H9 (cell line): Measurements from ENCODE around the gene PSKH1. TPM values are rescaled to one million over a fixed set of nuclear protein-coding genes. Genes with fewer than 3 reads are reported as not detected.

Source experiments
- DNase-seq: peaks from one replicate; pipeline ENCODE4 v3.0.0-alpha.2; 2017
- H2AFZ ChIP-seq: one replicate; pipeline ENCODE4 v1.6.1; 2013; ENCODE audit warnings: mild to moderate bottlenecking, low read length, control low read depth, moderate library complexity
- H2AK5ac ChIP-seq: 2 replicates; pipeline ENCODE4 v1.6.1; 2013; ENCODE audit warnings: low read length, control low read depth, mixed read lengths; ENCODE audit not compliant: insufficient read length
- H2BK120ac ChIP-seq: one replicate; pipeline ENCODE4 v1.6.1; 2013; ENCODE audit warnings: low read depth, mild to moderate bottlenecking, low read length, control low read depth, inconsistent platforms; ENCODE audit not compliant: poor library complexity, severe bottlenecking
- H2BK12ac ChIP-seq: 2 replicates; pipeline ENCODE4 v1.6.1; 2013; ENCODE audit warnings: low read length, control low read depth, mixed read lengths, low read depth; ENCODE audit not compliant: insufficient read length
- H2BK15ac ChIP-seq: 2 replicates; pipeline ENCODE4 v1.6.1; 2013; ENCODE audit warnings: low read depth, low read length, control low read depth
- H2BK20ac ChIP-seq: one replicate; pipeline ENCODE4 v1.6.1; 2013; ENCODE audit warnings: low read depth, mild to moderate bottlenecking, low read length, control low read depth, inconsistent platforms; ENCODE audit not compliant: poor library complexity, severe bottlenecking
- H2BK5ac ChIP-seq: 2 replicates; pipeline ENCODE4 v1.6.1; 2013; ENCODE audit warnings: low read length, control low read depth, mixed read lengths; ENCODE audit not compliant: insufficient read length
- H3K14ac ChIP-seq: 2 replicates; pipeline ENCODE4 v1.6.1; 2013; ENCODE audit warnings: low read length, control low read depth; ENCODE audit not compliant: insufficient read depth
- H3K18ac ChIP-seq: 2 replicates; pipeline ENCODE4 v1.6.1; 2013; ENCODE audit warnings: low read depth, mild to moderate bottlenecking, mixed read lengths, low read length, control low read depth; ENCODE audit not compliant: insufficient read length
- H3K23ac ChIP-seq: 2 replicates; pipeline ENCODE4 v1.6.1; 2013; ENCODE audit warnings: low read length, control low read depth, mixed read lengths, low read depth; ENCODE audit not compliant: insufficient read length
- H3K23me2 ChIP-seq: 2 replicates; pipeline ENCODE4 v1.6.1; 2013; ENCODE audit warnings: low read depth, mild to moderate bottlenecking, mixed read lengths, low read length, control low read depth; ENCODE audit not compliant: insufficient read length, poor library complexity, severe bottlenecking
- H3K27ac ChIP-seq: 2 replicates; pipeline ENCODE4 v1.5.1; 2013; ENCODE audit warnings: low read length, control low read depth, mixed read lengths, low read depth; ENCODE audit not compliant: insufficient read length
- H3K27me3 ChIP-seq: 2 replicates; pipeline ENCODE4 v1.6.1; 2013; ENCODE audit warnings: low read length, control low read depth, inconsistent platforms; ENCODE audit not compliant: insufficient read depth
- H3K4ac ChIP-seq: 2 replicates; pipeline ENCODE4 v1.6.1; 2013; ENCODE audit warnings: low read depth, mild to moderate bottlenecking, control low read depth, inconsistent platforms, low read length, moderate library complexity
- H3K4me1 ChIP-seq: 2 replicates; pipeline ENCODE4 v1.6.1; 2013; ENCODE audit warnings: low read length, control low read depth, inconsistent platforms; ENCODE audit not compliant: insufficient read depth
- H3K4me2 ChIP-seq: 2 replicates; pipeline ENCODE4 v1.6.1; 2013; ENCODE audit warnings: low read length, control low read depth, mixed read lengths; ENCODE audit not compliant: insufficient read length, insufficient read depth
- H3K56ac ChIP-seq: 2 replicates; pipeline ENCODE4 v1.6.1; 2013; ENCODE audit warnings: low read depth, mild to moderate bottlenecking, mixed read lengths, low read length, control low read depth; ENCODE audit not compliant: insufficient read length
- H3K79me1 ChIP-seq: 2 replicates; pipeline ENCODE4 v1.6.1; 2013; ENCODE audit warnings: low read depth, mild to moderate bottlenecking, moderate library complexity, low read length, control low read depth, inconsistent platforms; ENCODE audit not compliant: insufficient read depth, poor library complexity, severe bottlenecking
- H3K79me2 ChIP-seq: 2 replicates; pipeline ENCODE4 v1.6.1; 2013; ENCODE audit warnings: low read length, control low read depth, inconsistent platforms; ENCODE audit not compliant: insufficient read depth
- H3K9ac ChIP-seq: 2 replicates; pipeline ENCODE4 v1.6.1; 2013; ENCODE audit warnings: low read length, control low read depth, mixed read lengths; ENCODE audit not compliant: insufficient read length; ENCODE audit errors: extremely low read depth
- H3K9me3 ChIP-seq: one replicate; pipeline ENCODE4 v1.6.1; 2013; ENCODE audit warnings: low read depth, low read length, inconsistent platforms; ENCODE audit not compliant: control insufficient read depth
- H3T11ph ChIP-seq: one replicate; pipeline ENCODE4 v1.6.1; 2013; ENCODE audit warnings: mild to moderate bottlenecking, low read length, control low read depth, inconsistent platforms
- H4K20me1 ChIP-seq: one replicate; pipeline ENCODE4 v1.6.1; 2013; ENCODE audit not compliant: control insufficient read depth, insufficient read length, insufficient read depth
- H4K5ac ChIP-seq: 2 replicates; pipeline ENCODE4 v1.6.1; 2013; ENCODE audit warnings: low read depth, mild to moderate bottlenecking, mixed read lengths, low read length, control low read depth; ENCODE audit not compliant: insufficient read length
- H4K8ac ChIP-seq: replicated peaks from 2 replicates; pipeline ENCODE4 v1.6.1; 2013; ENCODE audit warnings: low read length, control low read depth, mixed read lengths, low read depth; ENCODE audit not compliant: insufficient read length
- H4K91ac ChIP-seq: 2 replicates; pipeline ENCODE4 v1.6.1; 2013; ENCODE audit warnings: low read depth, mild to moderate bottlenecking, moderate library complexity, mixed read lengths, low read length, control low read depth; ENCODE audit not compliant: insufficient read length
- H3K27ac Mint-ChIP-seq, 3 experiments: 2 replicates in 2 of 3; 3 replicates in 1 of 3; pipeline ENCODE4 v1.8.0; 2020 to 2021; ENCODE audit warnings: mixed read lengths in 3 of 3, mild to moderate bottlenecking in 1 of 3, moderate library complexity in 1 of 3
- H3K27me3 Mint-ChIP-seq: 2 replicates; pipeline ENCODE4 v1.8.0; 2021; ENCODE audit warnings: low read depth, mild to moderate bottlenecking, moderate library complexity, mixed read lengths
- H3K36me3 Mint-ChIP-seq, 3 experiments: 2 replicates in 2 of 3; 3 replicates in 1 of 3; pipeline ENCODE4 v1.8.0; 2020 to 2021; ENCODE audit warnings: low read depth in 3 of 3, mixed read lengths in 3 of 3; ENCODE audit not compliant: insufficient read depth in 1 of 3
- H3K4me1 Mint-ChIP-seq, 2 experiments: 2 replicates each; pipeline ENCODE4 v1.8.0; 2020; ENCODE audit warnings: mixed read lengths in 2 of 2
- H3K4me3 Mint-ChIP-seq, 2 experiments: 2 replicates in 1 of 2; 3 replicates in 1 of 2; pipeline ENCODE4 v1.8.0; 2020 to 2021; ENCODE audit warnings: mild to moderate bottlenecking in 2 of 2, mixed read lengths in 2 of 2, moderate library complexity in 1 of 2
- H3K9me3 Mint-ChIP-seq, 2 experiments: 2 replicates in 1 of 2; 3 replicates in 1 of 2; pipeline ENCODE4 v1.8.0; 2020; ENCODE audit warnings: mild to moderate bottlenecking in 2 of 2, mixed read lengths in 2 of 2, moderate library complexity in 1 of 2
- CTCF ChIP-seq: fragments of 200-600 bp; sonication (generic); conservative IDR thresholded peaks from 3 replicates; pipeline ENCODE4 v1.8.0; 2021; ENCODE audit warnings: antibody characterized with exemption, mild to moderate bottlenecking
- WGBS: extraction: QIAGEN DNeasy Blood & Tissue Kit; methylation state at CpG from one replicate; pipeline ENCODE4 v1.1.7; 2013; ENCODE audit warnings: missing lambda C conversion rate, low lambda C conversion rate, mixed read lengths; ENCODE audit not compliant: insufficient read length; ENCODE audit errors: extremely low coverage; 5-methylcytosine and 5-hydroxymethylcytosine counted together
- total RNA-seq: library from RNA; stranded (reverse); gene quantifications from 2 replicates; pipeline ENCODE4 v1.2.1, GENCODE V29; 2021

The PSKH1 gene
- total RNA-seq, 1 experiment from 2014 or later = 29.1 TPM

GRCh38 chr16:67901734-67902133, 8.7 kb downstream of the PSKH1 start:
- no peak overlapping the region for H3K14ac ChIP-seq
- H3K9ac ChIP-seq = no peak overlapping the region
- no peak overlapping the region for H2BK15ac ChIP-seq
- no peaks in the 10 kb centered on the region for H3K23me2 ChIP-seq
- no peaks in the 10 kb centered on the region for H4K20me1 ChIP-seq
- Mint-ChIP-seq H3K4me3 (no peak overlapping the region), H3K36me3 (peaks cover 4 to 12% (median 11%) of the 10 kb centered on the region in 3 experiments; a peak in 6 of 7 replicates), H3K27me3 (no peaks in the 10 kb centered on the region), H3K4me1 (no peaks in the 10 kb centered on the region), H3K9me3 (no peaks in the 10 kb centered on the region), H3K27ac (no peak overlapping the region)
- H2AFZ ChIP-seq = no peak overlapping the region
- no peak overlapping the region for H2BK20ac ChIP-seq
- no peak overlapping the region for H2BK12ac ChIP-seq
- no peak overlapping the region for H3K4me2 ChIP-seq
- no peak for DNase-seq
- no peak overlapping the region for H4K5ac ChIP-seq
- no peak overlapping the region for H3K23ac ChIP-seq
- H2BK120ac ChIP-seq = no peak overlapping the region
- no peak for TF ChIP-seq CTCF
- H2BK5ac ChIP-seq = no peak overlapping the region
- H4K8ac ChIP-seq = no peak overlapping the region
- H4K91ac ChIP-seq = no peak overlapping the region
- H3K56ac ChIP-seq = no peak overlapping the region
- no peaks in the 10 kb centered on the region for H3K79me1 ChIP-seq
- H3K4me1 ChIP-seq = no peaks in the 10 kb centered on the region
- WGBS = no CpG with 5 or more reads among the region's 5 CpGs
- H3K18ac ChIP-seq = no peak overlapping the region
- H2AK5ac ChIP-seq = no peak overlapping the region
- H3K9me3 ChIP-seq = no peaks in the 10 kb centered on the region
- no peaks in the 10 kb centered on the region for H3K79me2 ChIP-seq
- no peak overlapping the region for H3K4ac ChIP-seq
- H3T11ph ChIP-seq = no peak overlapping the region
- no peaks in the 10 kb centered on the region for H3K27me3 ChIP-seq
- no peak overlapping the region for H3K27ac ChIP-seq
